ENCODE data around the gene PLCL1. TPM values are rescaled to one million over a fixed set of nuclear protein-coding genes. Genes with fewer than 3 reads are reported as not detected.

The PLCL1 gene
- total RNA-seq, 2 donors from 2014 or later = 6.7 to 6.8 TPM

GRCh38 chr2:197869041-197869440 lies 64.6 kb downstream of the PLCL1 start:
- intact Hi-C loops (cut with DNase I) = no loop called here
- no peaks in the 10 kb centered on the region for H3K27me3 ChIP-seq (replicated peaks; ENCODE audit: insufficient read depth)

GRCh38 chr2:197869501-197870111 lies 65.2 kb downstream of the PLCL1 start:
- Histone ChIP-seq H3K27me3 (replicated peaks; ENCODE audit: insufficient read depth) (no peaks in the 10 kb centered on the region), H3K36me3 (no peaks in the 10 kb centered on the region), H3K9me3 (no peaks in the 10 kb centered on the region), H3K4me1 (replicated peaks) (no peaks in the 10 kb centered on the region), H3K4me3 (no peak overlapping the region), H3K27ac (no peak overlapping the region)
- intact Hi-C loops (cut with DNase I) = no loop called here
- TF ChIP-seq CTCF (IDR thresholded peaks at IDR 0.05) (no peak), POLR2A (IDR thresholded peaks at IDR 0.05) (no peak), POLR2AphosphoS5 (IDR thresholded peaks at IDR 0.05) (no peak)
- DNase-seq (ENCODE audit: low spot score) = no peak
- 60% methylated on average over 8 of the region's 8 CpGs for WGBS

More at GRCh38 chr2:197869041-197869440, 64.6 kb downstream of the PLCL1 start:
- H3K4me3 ChIP-seq = no peak overlapping the region
- no peak overlapping the region for H3K27ac ChIP-seq
- DNase-seq (ENCODE audit: low spot score) = no peak
- 69% methylated on average over 2 of the region's 2 CpGs for WGBS
- H3K9me3 ChIP-seq = no peaks in the 10 kb centered on the region
- H3K4me1 ChIP-seq (replicated peaks) = no peaks in the 10 kb centered on the region
- H3K36me3 ChIP-seq = no peaks in the 10 kb centered on the region
- TF ChIP-seq POLR2A (IDR thresholded peaks at IDR 0.05) = no peak
- no peak for TF ChIP-seq CTCF (IDR thresholded peaks at IDR 0.05)
- TF ChIP-seq POLR2AphosphoS5 (IDR thresholded peaks at IDR 0.05) = no peak

- no peak for DNase-seq (ENCODE audit: low spot score)
- Histone ChIP-seq H3K27me3 (replicated peaks; ENCODE audit: insufficient read depth) (no peaks in the 10 kb centered on the region), H3K9me3 (no peaks in the 10 kb centered on the region), H3K4me3 (no peak overlapping the region), H3K27ac (no peak overlapping the region), H3K36me3 (no peaks in the 10 kb centered on the region), H3K4me1 (replicated peaks) (no peaks in the 10 kb centered on the region)
- intact Hi-C loops (cut with DNase I) = no loop called here
- TF ChIP-seq POLR2AphosphoS5 (IDR thresholded peaks at IDR 0.05) (no peak), CTCF (IDR thresholded peaks at IDR 0.05) (no peak), POLR2A (IDR thresholded peaks at IDR 0.05) (no peak)
- WGBS = 95% methylated on average over 2 of the region's 2 CpGs
Measured at GRCh38 chr2:197870137-197870536, 65.7 kb downstream of the PLCL1 start.

GRCh38 chr2:197871780-197872456 lies 67.5 kb downstream of the PLCL1 start:
- 48% methylated on average over 3 of the region's 3 CpGs for WGBS
- no peaks in the 10 kb centered on the region for H3K36me3 ChIP-seq
- no peaks in the 10 kb centered on the region for H3K9me3 ChIP-seq
- no peak for TF ChIP-seq CTCF (IDR thresholded peaks at IDR 0.05)
- no peak for TF ChIP-seq POLR2A (IDR thresholded peaks at IDR 0.05)
- TF ChIP-seq POLR2AphosphoS5 (IDR thresholded peaks at IDR 0.05) = no peak
- H3K4me1 ChIP-seq (replicated peaks) = no peaks in the 10 kb centered on the region
- H3K27ac ChIP-seq = no peak overlapping the region
- DNase-seq (ENCODE audit: low spot score) = no peak
- H3K4me3 ChIP-seq = no peak overlapping the region
- no peaks in the 10 kb centered on the region for H3K27me3 ChIP-seq (replicated peaks; ENCODE audit: insufficient read depth)
- intact Hi-C loops (cut with DNase I) = no loop called here

- Histone ChIP-seq H3K4me1 (replicated peaks) (peaks cover 2% of the 10 kb centered on the region), H3K36me3 (no peaks in the 10 kb centered on the region), H3K27ac (no peak overlapping the region), H3K9me3 (no peaks in the 10 kb centered on the region), H3K4me3 (no peak overlapping the region), H3K27me3 (replicated peaks; ENCODE audit: insufficient read depth) (no peaks in the 10 kb centered on the region)
- DNase-seq (ENCODE audit: low spot score) = no peak
- intact Hi-C loops (cut with DNase I) = no loop called here
- WGBS = 78% methylated on average over 4 of the region's 4 CpGs
- no peak for TF ChIP-seq CTCF (IDR thresholded peaks at IDR 0.05)
- TF ChIP-seq POLR2A (IDR thresholded peaks at IDR 0.05) = no peak
- no peak for TF ChIP-seq POLR2AphosphoS5 (IDR thresholded peaks at IDR 0.05)
Measured at GRCh38 chr2:197873293-197873701, 68.9 kb downstream of the PLCL1 start.

Measured in prostate gland (tissue), 2 donors.